Measurements from ENCODE around the gene AGAP3.

AGAP3 gene

GRCh38 chr7:151174246-151175046 lies 88.2 kb downstream of the AGAP3 start:
- H3K4me3 Mint-ChIP-seq: no peak overlapping the region
- peaks cover 94% of the 10 kb centered on the region for H3K27me3 Mint-ChIP-seq
- H3K9me3 Mint-ChIP-seq: no peaks in the 10 kb centered on the region
- H3K4me1 Mint-ChIP-seq: peaks cover 8% of the 10 kb centered on the region
- peak; percentile 18 for ATAC-seq
- no peaks in the 10 kb centered on the region for H3K36me3 Mint-ChIP-seq
- no peak overlapping the region for H3K27ac Mint-ChIP-seq

DNA sequence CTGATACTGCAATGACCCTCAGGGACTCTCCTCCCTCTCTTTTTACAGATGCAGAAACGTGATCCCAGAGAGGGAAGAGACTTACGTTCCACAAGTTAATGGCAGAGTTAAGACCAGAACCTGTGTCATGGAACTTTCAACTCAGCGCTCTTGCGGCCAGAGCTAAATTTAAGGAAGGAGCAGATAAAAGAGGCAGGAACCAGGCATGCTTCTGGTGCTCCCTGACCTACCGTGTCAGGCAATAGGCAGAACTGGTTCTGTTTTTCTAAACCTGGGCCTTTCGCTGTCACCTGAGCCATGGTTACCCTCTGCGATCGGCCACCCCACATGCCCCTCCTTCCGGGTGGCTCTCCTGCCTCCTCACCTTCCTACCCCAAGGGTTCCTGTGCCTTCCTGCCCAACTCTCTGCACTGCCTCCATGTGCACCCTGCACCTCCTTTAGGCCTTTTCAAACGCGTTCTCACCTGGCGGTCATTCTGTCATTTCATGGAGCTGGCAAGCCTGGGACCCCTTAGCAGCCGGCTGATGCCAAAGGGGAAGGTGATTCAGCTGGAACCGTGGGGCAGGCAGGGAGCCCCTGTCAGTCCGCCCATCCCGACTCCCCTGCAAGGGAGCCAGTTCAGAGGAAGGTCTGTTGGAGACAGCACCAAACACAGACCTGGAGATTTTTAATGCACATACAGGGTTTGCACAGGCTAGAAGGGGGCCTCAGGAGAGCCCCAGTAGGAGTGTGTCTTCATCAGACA lies 88.9 kb downstream of the AGAP3 start:
- H3K9me3 Mint-ChIP-seq: no peaks in the 10 kb centered on the region
- ATAC-seq: no peak
- H3K27me3 Mint-ChIP-seq: peaks cover 90% of the 10 kb centered on the region
- no peak overlapping the region for H3K27ac Mint-ChIP-seq
- H3K4me1 Mint-ChIP-seq: peaks cover 8% of the 10 kb centered on the region
- no peak overlapping the region for H3K4me3 Mint-ChIP-seq
- no peaks in the 10 kb centered on the region for H3K36me3 Mint-ChIP-seq

GRCh38 chr7:151175793-151176311 lies 89.6 kb downstream of the AGAP3 start:
- Mint-ChIP-seq H3K36me3 (no peaks in the 10 kb centered on the region), H3K9me3 (no peaks in the 10 kb centered on the region), H3K27ac (no peak overlapping the region), H3K4me3 (no peak overlapping the region), H3K4me1 (peaks cover 8% of the 10 kb centered on the region), H3K27me3 (peaks cover 88% of the 10 kb centered on the region)
- ATAC-seq: no peak

DNA sequence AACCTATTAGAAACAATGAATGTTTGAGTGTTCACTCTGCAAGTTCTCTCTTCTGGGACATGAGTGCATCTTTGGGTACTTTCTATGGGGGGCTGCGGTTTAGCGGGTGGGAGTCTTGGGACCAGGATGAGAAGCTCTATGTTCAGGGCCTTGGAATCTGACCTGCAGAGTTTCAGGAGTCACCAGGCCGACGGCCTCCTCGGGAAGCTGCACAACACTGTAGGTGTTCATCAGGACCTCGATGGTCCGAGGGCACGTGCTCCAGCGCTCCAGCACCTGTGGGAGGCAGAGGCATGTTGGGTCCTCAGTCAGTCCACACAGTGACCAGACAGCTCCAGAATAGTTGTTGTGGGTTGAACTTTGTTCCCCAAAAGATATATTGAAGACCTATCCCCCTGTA lies 90.1 kb downstream of the AGAP3 start:
- no peaks in the 10 kb centered on the region for H3K36me3 Mint-ChIP-seq
- no peak overlapping the region for H3K4me3 Mint-ChIP-seq
- peaks cover 83% of the 10 kb centered on the region for H3K27me3 Mint-ChIP-seq
- no peak for ATAC-seq
- H3K9me3 Mint-ChIP-seq: no peaks in the 10 kb centered on the region
- no peak overlapping the region for H3K27ac Mint-ChIP-seq
- peaks cover 8% of the 10 kb centered on the region for H3K4me1 Mint-ChIP-seq

DNA sequence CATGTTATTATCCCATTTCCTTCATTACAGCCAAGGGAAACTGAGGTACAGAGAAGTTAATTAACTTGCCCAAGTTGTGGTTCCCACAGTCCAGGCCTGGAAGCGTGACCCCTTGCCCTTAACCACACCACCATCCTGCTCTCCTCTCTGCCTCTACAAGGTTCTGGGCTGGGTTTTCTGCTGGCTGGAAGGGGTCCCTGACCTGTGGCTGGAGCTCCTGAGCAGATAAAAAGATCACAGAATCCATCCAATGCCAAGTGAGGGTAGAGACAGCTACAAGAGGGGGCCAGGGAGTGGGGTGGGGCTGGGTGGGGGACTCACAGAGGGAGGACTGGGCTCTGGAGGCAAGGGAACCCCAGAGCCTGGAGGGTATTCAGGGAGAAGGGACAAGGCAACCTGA lies 91.0 kb downstream of the AGAP3 start:
- H3K36me3 Mint-ChIP-seq: no peaks in the 10 kb centered on the region
- H3K9me3 Mint-ChIP-seq: no peaks in the 10 kb centered on the region
- peaks cover 7% of the 10 kb centered on the region for H3K4me1 Mint-ChIP-seq
- no peak overlapping the region for H3K4me3 Mint-ChIP-seq
- no peak overlapping the region for H3K27ac Mint-ChIP-seq
- no peak for ATAC-seq
- peaks cover 82% of the 10 kb centered on the region for H3K27me3 Mint-ChIP-seq

DNA sequence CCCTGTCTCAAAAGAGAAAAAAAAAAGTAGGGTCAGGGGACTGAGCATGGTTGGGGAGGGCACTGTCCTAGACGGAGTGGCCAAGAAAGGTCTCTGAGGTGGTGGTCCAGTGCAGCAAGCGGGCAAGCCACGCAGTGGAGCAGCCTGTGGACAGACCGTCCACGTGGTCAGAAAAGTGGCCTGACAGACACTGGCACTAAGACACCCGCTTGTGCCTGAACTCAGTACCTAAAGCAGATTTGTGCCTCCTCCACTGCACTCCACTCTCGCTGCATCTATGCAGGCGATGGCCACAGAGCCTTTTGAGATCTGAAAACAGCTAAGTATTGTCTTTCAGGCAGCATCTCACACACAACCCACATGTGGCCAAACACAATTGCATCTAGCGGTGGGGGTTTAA lies 92.0 kb downstream of the AGAP3 start:
- H3K9me3 Mint-ChIP-seq: no peaks in the 10 kb centered on the region
- peaks cover 75% of the 10 kb centered on the region for H3K27me3 Mint-ChIP-seq
- no peaks in the 10 kb centered on the region for H3K4me1 Mint-ChIP-seq
- H3K36me3 Mint-ChIP-seq: no peaks in the 10 kb centered on the region
- H3K27ac Mint-ChIP-seq: no peak overlapping the region
- no peak for ATAC-seq
- H3K4me3 Mint-ChIP-seq: no peak overlapping the region

DNA sequence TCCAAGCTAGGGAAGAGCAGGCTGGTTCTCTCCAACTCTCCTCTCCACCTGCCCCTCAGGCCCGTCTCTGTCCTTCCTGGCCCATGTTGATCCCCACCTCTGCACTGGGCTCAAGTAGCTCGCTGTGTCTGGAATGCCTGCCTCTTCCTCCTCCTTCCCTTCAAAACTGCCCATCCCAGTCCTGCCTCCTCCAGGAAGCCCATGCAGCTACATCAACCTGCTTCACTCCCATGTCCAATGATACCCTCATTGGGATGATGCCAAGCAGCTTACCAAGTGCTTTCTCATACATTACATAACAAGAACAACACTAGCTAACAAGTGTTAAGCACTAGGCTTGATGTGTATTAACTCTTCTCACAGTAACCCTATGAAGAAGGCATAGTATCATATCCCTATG lies 92.6 kb downstream of the AGAP3 start:
- Mint-ChIP-seq H3K9me3 (no peaks in the 10 kb centered on the region), H3K27me3 (peaks cover 73% of the 10 kb centered on the region), H3K4me3 (no peak overlapping the region), H3K36me3 (no peaks in the 10 kb centered on the region), H3K27ac (no peak overlapping the region), H3K4me1 (no peaks in the 10 kb centered on the region)
- ATAC-seq: no peak

GRCh38 chr7:151179287-151179860 lies 93.1 kb downstream of the AGAP3 start:
- peaks cover 74% of the 10 kb centered on the region for H3K27me3 Mint-ChIP-seq
- H3K36me3 Mint-ChIP-seq: no peaks in the 10 kb centered on the region
- H3K9me3 Mint-ChIP-seq: no peaks in the 10 kb centered on the region
- no peak overlapping the region for H3K4me3 Mint-ChIP-seq
- ATAC-seq: no peak
- no peaks in the 10 kb centered on the region for H3K4me1 Mint-ChIP-seq
- no peak overlapping the region for H3K27ac Mint-ChIP-seq

DNA sequence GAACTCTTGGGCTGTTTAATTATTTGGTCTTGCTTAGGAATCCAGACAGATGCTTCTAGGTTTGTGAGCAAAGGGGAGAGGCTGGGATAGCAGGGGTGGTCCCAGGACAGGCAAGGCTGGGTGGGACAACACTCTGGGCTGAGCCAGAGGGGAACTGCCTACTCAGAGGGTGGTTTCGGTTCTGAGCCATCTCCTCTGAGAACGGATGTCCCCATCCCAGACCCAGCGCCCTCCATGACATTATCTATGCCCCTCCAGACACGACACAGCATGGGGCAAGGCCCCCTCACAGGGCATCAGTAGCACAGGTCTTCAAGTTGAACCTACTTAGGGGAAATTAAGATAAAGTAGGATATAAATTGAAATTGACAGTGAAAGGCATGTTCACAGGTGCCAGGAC lies 93.7 kb downstream of the AGAP3 start:
- no peaks in the 10 kb centered on the region for H3K36me3 Mint-ChIP-seq
- no peak for ATAC-seq
- no peak overlapping the region for H3K4me3 Mint-ChIP-seq
- H3K9me3 Mint-ChIP-seq: no peaks in the 10 kb centered on the region
- H3K27me3 Mint-ChIP-seq: peaks cover 70% of the 10 kb centered on the region
- H3K27ac Mint-ChIP-seq: no peak overlapping the region
- no peaks in the 10 kb centered on the region for H3K4me1 Mint-ChIP-seq

DNA sequence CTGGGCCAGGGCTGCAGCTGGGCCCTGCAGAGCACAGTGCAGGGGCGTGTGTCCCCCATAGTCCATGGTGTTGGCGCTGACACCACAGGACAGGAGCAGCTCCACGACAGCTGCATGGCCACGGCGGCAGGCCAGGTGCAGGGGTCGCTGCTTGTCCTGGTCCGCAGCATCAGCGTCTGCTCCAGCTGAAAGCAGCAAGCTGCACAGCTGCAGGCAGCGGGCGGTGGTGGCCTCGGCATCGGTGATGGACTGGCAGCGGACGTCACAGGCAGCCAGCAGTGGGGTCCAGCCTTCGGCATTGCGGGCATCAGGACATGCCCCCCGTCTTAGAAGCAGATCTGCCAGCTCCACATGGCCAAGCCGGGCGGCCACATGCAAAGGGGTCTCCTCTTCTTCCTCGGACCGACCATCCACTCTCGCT lies 94.7 kb downstream of the AGAP3 start:
- no peaks in the 10 kb centered on the region for H3K36me3 Mint-ChIP-seq
- H3K27me3 Mint-ChIP-seq: peaks cover 68% of the 10 kb centered on the region
- H3K4me3 Mint-ChIP-seq: no peak overlapping the region
- H3K27ac Mint-ChIP-seq: no peak overlapping the region
- no peaks in the 10 kb centered on the region for H3K4me1 Mint-ChIP-seq
- H3K9me3 Mint-ChIP-seq: no peaks in the 10 kb centered on the region
- no peak for ATAC-seq

- no peaks in the 10 kb centered on the region for H3K9me3 Mint-ChIP-seq
- no peak overlapping the region for H3K4me3 Mint-ChIP-seq
- peaks cover 73% of the 10 kb centered on the region for H3K27me3 Mint-ChIP-seq
- no peaks in the 10 kb centered on the region for H3K36me3 Mint-ChIP-seq
- peaks cover 16% of the 10 kb centered on the region for H3K4me1 Mint-ChIP-seq
- no peak for ATAC-seq
- no peak overlapping the region for H3K27ac Mint-ChIP-seq
These were observed 99.7 kb downstream of the AGAP3 start for GRCh38 chr7:151185762-151186639.

DNA sequence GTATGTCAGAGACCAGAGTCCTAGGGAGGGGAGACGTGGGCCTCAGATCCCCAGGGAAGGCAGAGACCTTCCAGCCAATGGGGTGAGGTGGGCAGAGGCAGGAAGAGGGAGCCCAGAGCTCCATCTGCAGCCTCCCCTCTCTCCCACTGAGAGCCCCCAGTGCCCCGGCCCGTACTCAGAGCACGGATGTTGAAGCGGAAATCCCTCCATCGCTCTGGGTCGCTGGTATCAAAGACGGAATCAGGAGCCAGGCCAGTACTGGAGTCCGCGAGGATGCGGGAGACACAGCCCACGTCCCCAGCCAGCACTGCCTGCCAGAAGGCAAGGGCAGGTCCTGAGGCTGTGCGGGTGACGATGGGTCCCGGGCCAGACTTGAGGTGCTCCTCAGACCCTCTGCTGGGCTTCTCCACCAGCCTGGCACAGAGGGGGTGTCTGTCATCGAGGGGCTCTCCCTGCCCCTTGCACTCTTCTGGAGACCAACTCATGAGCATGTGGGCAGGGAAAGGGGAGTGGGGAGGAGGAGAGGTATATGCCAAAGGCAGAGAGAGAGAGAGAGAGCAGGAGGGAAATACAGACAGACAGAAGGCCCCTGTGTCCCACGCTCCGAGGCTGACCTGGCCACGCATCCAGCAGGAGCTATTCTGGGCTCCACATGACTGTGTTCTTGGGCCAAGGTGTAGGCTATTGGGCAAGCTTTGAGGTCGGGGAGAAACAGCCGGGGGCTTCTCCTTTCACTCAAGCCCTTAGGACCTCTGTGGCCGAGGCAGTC lies 100.5 kb downstream of the AGAP3 start, which contains the start of gene ASB10:
TSS of gene ASB10 (minus strand) at position 611 of the 769 bp plus-strand sequence. CDS start at position 491, 120 bp downstream.
- H3K9me3 Mint-ChIP-seq: no peaks in the 10 kb centered on the region
- peaks cover 77% of the 10 kb centered on the region for H3K27me3 Mint-ChIP-seq

GRCh38 chr7:151187409-151188251 lies 101.4 kb downstream of the AGAP3 start:
- Mint-ChIP-seq H3K27me3 (peaks cover 71% of the 10 kb centered on the region), H3K4me1 (peaks cover 16% of the 10 kb centered on the region), H3K36me3 (no peaks in the 10 kb centered on the region)

More for the DNA sequence above, 100.5 kb downstream of the AGAP3 start, which contains the start of gene ASB10:
- ATAC-seq: no peak
- Mint-ChIP-seq H3K36me3 (no peaks in the 10 kb centered on the region), H3K27ac (no peak within 1 kb of the TSS), H3K4me3 (no peak within 1 kb of the TSS), H3K4me1 (peaks cover 16% of the 10 kb centered on the region)

More at GRCh38 chr7:151187409-151188251, 101.4 kb downstream of the AGAP3 start:
- ATAC-seq: no peak
- H3K27ac Mint-ChIP-seq: no peak overlapping the region
- H3K4me3 Mint-ChIP-seq: no peak overlapping the region
- no peaks in the 10 kb centered on the region for H3K9me3 Mint-ChIP-seq

Measured in stimulated activated memory B cell treated with anti-CD40 and anti-IgM and Interleukin-4, amounts not matched to agents 10 μg/mL and 1 μg/mL and 100 μg/mL, for 72 hours (primary cell).